GM21786 (cell line): ENCODE results near the gene TADA1.
"Not testable (repeated sequence)": the region's sequence is repeated elsewhere in the genome, so short reads cannot be mapped to it uniquely, and the experiment has no call there.

ENCODE experiments used
- ATAC-seq: cut with Tn5 transposase; IDR thresholded peaks from one replicate; pipeline ENCODE4 v1.9.1; 2021; ENCODE audit not compliant: unreplicated experiment

Gene TADA1

DNA sequence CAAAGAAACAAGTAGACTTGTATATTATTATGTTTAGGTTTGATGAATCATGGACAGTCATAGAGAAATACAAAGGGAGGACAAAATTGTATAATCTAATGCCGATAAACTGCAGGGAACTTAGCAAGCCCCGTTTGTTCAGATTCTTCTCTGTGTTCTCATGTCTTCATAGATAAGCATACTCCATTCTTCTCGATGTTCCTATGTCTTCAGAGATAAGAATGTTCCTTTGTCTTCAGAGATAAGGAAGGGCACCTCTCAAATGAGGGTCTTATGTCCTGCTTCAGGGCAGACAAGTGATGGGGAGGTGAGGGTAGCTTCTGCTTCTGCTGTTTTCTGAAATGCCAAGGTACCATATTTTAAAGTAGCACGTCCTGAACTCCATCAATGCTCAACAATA is 19.7 kb upstream of the TADA1 start:
- no peak for ATAC-seq

DNA sequence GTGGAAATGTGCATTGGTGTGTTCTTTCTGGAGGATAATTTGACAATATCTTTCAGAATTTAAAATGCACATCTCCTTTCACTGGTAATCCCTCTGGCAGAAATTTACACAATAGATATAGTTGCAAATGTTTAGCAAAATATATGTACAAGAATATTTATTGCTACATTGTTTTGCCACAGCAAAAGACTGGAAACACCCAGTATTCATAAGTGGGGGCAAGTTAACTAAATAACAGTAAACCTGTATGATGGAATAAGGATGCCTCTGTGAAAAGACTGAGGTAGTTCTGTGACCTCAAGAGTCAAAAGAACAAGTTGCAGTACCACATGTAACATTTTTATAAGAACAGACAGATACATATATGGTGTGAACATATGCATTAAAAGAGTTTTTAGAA is 13.7 kb upstream of the TADA1 start:
- ATAC-seq: no peak

DNA sequence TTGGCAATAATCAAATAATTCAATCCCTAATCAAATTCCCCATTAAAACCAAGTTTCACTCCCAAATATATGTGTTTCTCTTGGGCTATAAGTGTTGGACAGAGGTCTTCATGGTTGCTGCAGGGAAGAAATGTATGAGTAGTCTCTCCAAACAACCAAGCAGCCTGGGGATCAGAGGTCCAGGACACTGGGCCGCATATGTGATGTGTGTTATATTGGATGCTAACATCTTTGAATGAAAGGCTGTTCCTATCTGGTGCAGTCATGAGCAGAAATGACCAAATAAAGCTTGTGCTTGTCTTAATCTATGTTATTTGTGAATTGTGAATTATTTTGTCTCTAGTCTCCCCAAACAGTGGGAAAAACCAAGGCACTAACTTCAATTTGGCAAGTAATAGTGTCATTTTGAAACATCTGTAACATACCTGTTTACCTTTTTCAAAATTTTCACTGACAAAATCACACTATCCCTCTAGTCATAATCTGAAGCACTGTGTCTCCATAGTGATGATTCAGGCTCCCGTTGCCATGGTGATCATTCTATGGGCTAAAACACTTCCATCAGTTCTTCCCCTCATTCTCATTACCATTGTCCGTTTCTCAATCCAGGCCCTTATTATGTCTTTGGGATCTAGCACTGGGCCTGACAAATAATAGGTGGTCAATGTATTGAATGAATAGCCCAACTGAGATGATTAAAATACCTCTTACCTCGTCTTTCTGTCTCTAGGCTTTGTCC is 12.5 kb upstream of the TADA1 start:
- ATAC-seq: no peak

DNA sequence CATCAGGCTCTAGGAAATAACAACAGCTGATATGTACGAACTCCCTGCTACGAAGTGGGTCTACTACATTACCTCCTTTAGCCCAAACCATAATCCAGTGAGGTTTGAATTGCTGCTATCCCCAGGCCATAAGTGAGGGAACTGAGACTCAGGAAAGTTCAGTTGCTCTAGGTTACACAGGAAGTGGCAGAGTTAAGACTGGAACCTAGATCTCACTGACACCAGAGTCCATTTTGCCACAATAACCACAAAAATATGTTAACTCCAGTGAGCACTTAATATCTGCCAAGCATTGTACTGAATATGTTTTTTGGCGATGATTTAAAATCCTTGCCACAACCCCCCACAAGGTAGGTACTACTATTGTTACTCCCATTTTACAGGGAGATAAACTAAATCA is 8.9 kb upstream of the TADA1 start:
- ATAC-seq: no peak

DNA sequence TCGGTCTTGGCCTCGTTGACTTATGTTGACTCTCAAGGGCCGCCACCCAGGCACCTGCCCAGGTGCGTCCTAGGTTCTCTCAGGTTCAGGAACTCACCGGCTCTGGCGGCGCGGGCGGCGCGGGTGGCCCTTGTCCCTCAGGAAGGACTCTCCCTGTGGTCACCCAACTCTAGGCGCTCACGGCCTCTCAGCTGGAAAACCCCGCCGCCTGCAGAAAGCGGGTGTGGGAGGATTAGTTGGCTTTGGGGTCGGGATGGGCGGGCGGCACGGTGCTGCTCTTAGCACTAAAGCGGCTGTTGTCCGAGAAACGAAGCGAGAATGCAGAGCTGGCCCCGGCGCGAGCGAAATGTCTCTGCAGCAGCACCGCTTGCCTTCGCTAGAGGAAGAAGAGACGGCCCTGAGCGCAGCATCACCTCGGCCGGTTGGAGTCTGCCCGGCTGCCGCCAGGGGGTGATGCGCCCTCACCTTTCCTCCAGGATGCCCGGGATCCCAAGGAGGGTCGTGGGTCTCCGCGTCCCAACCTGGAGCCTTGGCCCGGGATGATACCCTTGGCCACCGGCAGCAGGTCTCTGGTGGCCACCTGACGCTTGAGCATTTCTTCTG is 8.1 kb upstream of the TADA1 start:
- no peak for ATAC-seq

DNA sequence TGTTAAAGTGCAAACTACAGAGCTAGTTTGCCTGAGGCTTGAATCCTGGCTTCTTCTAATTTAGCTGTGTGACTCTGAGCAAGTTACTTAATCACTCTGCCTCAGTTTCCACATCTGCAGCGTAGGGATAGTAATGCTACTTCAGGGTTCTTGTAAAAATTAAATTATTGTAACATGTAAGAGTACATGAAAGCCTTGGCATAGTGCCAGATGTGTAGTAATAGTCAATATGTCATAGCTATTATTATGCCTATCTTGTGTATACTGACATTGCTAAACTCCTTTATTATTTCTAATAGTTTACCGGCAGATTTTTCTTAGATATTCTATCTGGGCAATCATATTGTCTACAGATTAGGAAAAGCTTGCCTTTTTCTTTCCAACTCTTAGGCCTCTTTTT is 6.8 kb upstream of the TADA1 start:
- ATAC-seq: no peak

DNA sequence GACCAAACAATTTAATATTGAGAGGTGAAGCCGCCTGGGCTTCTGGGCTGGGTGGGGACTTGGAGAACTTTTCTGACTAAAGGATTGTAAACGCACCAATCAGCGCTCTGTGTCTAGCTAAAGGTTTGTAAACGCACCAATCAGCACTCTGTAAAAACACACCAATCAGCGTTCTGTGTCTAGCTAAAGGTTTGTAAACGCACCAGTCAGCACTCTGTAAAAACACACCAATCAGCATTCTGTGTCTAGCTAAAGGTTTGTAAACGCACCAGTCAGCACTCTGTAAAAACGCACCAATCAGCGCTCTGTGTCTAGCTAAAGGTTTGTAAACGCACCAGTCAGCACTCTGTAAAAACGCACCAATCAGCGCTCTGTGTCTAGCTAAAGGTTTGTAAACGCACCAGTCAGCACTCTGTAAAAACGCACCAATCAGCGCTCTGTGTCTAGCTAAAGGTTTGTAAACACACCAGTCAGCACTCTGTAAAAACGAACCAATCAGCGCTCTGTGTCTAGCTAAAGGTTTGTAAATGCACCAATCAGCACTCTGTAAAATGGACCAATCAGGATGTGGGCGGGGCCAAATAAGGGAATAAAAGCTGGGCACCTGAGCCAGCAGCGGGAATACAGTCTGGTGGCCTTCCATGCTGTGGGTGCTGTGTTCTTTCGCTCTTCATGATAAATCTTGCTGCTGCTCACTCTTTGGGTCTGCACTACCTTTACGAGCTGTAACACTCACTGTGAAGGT is 2.3 kb upstream of the TADA1 start:
- ATAC-seq: not testable (repeated sequence)

DNA sequence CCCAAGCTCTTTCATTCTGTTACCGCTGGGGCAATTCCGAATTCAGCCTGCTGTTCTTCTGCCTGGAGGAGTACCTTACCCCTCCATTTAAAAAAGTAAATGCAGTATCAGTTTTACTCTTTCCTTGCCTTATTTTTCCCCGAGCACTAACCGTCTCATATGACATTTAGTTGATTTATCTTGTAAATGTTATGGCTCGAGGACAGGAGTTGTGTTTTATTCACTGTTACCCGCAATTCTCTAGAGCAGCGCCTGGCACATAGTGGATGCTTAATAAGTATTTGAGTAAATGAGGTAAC is 425 bp upstream of the TADA1 start:
- ATAC-seq: peak; percentile 0

DNA sequence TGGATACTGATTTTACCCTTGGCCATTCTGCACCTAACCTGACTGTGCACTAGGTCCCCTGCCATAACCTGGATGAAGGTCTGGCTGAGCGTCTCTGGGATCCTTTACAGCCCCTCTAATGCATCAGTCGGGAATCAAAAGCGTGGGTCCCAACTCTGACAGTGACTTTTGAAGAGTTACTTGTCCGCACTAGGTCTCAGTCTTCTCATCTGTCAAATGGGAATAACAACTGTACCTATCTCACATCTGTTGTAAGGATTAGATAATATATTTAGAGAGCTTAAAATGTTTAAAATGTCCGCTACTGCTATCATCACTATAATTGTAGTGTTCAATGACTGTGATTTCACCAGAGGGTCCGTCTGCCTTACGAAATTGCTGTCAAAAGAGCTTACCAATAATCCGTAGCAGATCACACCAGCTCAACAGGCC is 746 bp downstream of the TADA1 start:
- no peak for ATAC-seq

DNA sequence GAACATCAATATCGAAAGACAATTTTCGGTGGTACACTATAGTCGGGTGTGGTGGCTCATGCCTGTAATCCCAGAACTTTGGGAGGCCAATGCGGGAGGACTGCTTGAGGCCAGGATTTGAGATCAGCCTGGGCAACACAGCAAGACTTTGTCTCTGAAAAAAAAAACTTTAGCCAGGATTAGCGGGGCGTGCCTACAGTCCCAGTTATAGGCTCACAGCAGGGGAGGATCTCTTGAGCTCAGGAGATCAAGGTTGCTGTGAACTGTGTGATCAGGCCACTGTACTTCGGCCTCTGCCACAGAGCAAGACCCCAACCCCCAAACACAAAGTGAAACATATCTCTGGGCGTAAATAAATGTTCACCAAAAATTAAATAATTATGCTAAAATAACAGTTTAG is 1.6 kb downstream of the TADA1 start:
- no peak for ATAC-seq

DNA sequence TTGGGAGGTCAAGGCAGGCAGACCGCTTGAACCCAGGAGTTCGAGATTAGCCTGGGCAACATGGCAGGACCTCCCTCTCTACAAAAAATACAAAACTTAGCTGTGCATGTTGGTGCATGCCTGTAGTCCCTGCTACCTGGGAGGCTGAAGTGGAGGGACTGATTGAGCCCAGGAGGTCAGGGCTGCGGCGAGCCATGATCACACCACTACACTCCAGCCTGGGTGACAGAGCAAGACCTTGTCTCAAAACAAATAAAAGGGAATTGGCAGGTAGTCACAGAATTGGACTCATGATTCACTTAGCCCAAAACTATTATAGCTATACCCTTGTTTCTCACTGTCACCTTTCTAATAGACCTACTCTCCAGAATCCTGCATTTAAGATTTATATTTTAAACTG is 5.5 kb downstream of the TADA1 start:
- no peak for ATAC-seq

DNA sequence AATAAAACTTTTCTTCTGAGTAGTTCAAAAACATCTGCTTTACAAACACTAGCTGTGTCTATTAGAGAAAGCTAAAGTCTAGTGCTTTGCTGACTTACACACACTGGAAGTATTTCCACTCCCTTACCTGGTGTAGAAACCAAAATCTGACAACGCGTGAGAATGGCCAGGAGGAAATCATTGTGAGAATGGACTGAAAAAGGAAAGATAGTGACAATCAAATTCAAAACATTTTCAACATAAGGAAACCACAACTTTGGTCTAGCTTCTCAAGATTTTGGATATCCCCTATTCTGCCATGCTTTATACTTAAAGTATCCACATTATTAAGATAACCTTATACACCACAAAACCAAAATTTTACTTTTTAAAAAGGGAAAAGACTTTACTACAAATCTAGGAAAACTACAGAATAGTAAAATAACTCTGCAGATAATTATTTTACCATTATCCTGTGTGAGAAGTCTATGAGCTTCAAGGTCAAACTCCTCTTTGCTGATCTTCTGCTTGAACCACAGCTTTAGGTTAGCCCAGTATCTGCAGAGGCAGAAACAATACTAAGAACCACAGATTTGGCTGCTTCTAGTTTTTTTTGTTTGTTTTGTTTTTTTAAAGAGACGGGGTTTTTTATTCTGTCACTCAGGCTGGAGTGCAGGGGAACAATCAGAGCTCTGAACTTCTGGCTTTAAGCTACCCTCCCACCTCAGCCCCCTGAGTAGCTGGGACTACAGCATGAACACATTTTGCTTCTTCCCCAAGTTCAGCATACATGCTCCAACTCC is 6.6 kb downstream of the TADA1 start:
- ATAC-seq: no peak

DNA sequence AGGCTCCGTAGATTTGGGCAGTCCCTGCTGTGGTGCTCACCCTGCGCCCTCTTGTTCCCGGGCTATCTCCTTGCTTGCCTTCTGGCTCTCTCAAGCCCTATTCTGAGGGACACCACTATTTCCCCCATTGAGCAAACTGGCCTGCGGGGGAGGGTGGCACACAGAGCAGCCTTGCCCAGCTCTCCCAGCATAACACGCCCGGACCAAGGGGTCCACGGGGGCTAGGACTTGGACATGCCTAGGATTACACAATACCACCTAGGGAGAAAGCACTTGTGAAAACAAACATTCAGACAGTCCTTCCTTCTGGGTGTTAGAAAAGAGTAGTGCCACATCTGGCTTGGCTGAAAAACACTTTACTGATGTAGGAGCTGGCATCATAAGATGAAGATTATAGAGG is 7.4 kb downstream of the TADA1 start:
- ATAC-seq: no peak

DNA sequence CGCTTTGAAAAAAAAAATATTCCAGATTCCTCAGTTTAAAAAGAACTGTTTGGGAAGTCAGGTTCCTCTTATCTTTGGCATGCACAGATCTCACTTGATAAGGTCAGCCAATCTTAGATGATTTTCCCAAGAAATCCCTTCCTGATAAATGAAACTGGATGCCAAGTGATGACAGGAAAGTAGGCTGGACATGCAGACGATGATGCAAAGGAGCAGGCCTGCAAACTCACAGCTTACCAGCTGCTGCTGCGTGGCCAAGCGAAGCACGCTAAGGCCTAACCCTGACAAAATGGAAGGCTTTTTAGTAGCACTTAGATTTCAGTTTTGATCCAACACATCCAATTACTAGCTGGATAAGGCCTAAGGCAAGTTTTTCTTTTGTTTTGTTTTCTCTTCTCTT is 10.1 kb downstream of the TADA1 start:
- no peak for ATAC-seq

DNA sequence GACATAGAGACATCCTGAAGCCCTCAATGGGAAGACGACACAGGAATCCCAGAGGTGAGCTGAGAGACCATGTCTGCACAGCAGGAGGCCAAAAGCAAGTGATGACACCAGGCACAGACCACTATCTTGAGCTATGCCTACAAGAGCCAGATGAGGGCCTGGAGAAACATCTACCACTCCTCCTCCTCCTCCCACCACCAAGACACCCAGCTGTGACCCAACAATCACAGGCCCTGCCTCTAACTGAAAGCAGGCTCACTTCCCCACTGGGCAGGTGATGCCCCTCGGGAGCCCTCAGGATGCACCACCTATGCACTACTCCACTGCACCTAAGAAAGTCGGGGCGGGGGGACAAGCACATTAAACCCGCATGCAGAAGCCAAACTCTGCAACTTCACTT is 16.5 kb downstream of the TADA1 start:
- no peak for ATAC-seq

DNA sequence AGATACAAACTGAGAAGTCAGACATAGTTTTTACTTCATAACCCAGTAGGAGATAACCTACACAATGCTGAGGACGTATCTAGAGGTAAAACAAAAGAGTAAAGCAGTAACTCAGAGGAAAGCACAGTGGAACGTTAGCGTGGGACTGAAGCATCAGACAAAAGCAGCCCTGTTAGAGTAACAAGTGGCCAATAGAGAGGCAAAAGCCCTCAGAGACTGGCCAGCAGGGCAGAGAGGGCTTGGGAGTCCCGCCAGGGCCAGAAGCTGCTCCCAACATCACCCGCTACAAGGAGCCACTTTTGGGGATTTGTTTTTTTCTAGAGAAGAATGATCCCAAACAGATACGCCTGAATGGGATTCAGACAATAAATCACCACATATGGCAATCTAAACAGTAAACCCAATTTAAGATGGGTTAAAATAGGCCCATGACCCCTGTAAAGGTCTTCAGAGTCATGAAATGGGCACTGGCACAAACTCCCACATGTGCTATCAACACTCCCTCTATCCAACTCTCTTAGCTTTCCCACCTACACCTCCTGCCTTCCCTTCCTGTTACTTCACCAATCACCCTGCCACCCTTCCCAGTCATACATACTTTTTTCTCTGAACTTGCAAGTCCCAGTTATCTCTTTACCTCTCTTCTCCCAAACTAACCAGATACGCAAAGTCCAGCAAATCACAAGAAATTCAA is 17.2 kb downstream of the TADA1 start:
- ATAC-seq: no peak

DNA sequence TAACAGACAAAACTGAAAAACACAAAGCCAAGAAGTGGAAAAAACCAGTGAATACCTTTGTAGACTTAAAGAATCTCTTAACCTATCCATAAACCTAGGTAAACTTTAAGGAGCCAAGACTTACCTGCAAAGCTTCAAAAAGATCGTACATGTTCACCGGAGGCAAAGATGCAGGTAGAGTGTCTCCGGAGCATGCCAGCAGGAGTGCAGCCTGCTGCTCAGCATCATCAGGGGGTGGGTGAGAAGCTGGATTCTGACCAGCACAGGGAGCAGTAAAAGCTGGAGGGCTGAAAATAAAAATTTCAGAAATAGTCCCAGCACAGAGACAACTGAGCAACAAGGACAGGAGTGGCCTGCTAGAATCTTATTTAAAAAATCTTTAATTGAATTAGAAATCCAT is 18.1 kb downstream of the TADA1 start:
- no peak for ATAC-seq

DNA sequence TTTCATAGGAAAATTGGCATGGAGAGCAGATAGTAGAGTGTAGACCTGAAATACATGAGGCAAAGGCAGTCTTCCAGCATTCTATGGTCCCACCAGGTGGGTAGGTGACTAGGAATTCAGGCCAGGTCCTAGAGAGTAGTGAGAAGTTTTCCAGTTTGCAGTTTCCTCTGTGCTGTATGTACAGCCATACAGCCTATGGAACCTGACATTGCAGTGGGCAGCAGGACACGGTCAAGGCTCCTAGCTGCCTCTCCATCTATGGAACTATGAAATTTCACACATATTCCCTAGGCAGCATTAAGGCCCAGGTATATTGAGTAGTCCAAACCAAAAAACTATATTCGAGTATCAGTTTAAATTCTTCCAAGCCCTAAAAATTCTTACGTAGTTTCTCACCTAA is 20.5 kb downstream of the TADA1 start:
- no peak for ATAC-seq

DNA sequence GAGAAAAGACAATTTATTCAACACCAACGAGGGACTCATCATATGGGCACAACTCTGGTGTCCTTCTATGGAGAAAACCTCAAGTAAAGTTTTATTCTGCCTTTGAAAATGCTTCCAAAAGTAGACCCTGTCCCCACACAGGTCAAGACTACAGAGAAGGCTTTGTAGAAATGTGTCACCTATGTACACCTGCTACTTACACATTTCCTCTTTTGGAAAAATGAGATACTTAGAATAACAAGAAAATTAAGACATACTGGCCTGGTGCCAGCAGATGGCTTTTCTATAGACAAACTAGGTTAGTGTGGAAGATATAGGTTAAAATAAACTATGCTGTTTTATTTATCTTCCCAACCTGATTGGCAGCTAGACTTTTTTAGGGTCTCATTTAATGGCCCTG is 23.1 kb downstream of the TADA1 start:
- no peak for ATAC-seq

DNA sequence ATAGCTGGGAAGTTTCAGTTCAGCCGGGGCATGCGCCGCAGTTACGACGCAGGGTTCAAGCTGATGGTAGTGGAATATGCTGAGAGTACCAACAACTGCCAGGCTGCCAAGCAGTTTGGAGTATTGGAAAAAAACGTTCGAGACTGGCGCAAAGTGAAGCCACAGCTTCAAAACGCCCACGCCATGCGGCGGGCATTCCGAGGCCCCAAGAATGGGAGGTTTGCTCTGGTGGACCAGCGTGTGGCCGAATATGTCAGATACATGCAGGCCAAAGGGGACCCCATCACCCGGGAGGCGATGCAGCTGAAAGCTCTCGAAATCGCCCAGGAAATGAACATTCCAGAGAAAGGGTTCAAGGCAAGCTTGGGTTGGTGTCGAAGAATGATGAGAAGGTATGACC is 26.9 kb downstream of the TADA1 start:
- no peak for ATAC-seq

DNA sequence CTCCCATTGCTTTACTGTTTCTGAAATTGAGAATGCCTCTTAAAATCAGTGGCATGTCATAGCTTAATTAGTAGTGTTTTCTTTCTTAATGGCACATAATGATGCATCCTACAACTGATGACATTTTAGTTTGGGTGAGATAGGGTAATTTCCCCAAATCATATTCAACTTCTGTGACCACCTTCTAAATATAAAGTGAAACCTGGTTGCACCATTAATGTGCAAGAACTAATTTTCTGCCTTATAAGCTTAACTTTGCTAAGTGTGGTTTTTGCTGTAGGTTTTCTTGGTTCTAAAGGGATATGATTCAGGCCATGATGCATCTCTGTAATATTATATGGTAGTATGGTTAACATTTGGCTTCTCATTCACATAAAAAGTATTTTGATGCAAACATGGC is 27.9 kb downstream of the TADA1 start:
- no peak for ATAC-seq
